CD8-positive, alpha-beta memory T cell (primary cell): ENCODE data around the gene MRO. TPM values are rescaled to one million over a fixed set of nuclear protein-coding genes. Genes with fewer than 3 reads are reported as not detected.

Source experiments
- CTCF ChIA-PET: fragments of 350-600 bp; sonication (Branson Sonifier 250); formaldehyde crosslinking; loops from one replicate; lab custom pipeline; 2021; ENCODE audit warnings: antibody characterized with exemption; lab: Charles Lee
- POLR2A ChIA-PET: fragments of 350-600 bp; sonication (Branson Sonifier 250); formaldehyde crosslinking; loops from one replicate; lab custom pipeline; 2021; ENCODE audit warnings: antibody characterized with exemption; lab: Charles Lee
- DNase-seq, 5 donors: peaks; one replicate each; pipeline versions ENCODE4 v3.0.0 to v3.0.0-alpha.2; 2020 to 2022; ENCODE audit warnings: mixed read lengths in 1 of 5
- H3K27ac ChIP-seq: one replicate; pipeline ENCODE4 v1.7.0; 2013; ENCODE audit warnings: low read depth, mild to moderate bottlenecking, low read length, moderate library complexity
- H3K27me3 ChIP-seq: 2 replicates; pipeline ENCODE4 v1.7.0; 2013; ENCODE audit warnings: low read length, mild to moderate bottlenecking; ENCODE audit not compliant: insufficient read depth, poor library complexity, severe bottlenecking
- H3K36me3 ChIP-seq: 2 replicates; pipeline ENCODE4 v1.7.0; 2013; ENCODE audit warnings: mild to moderate bottlenecking, low read length, moderate library complexity; ENCODE audit not compliant: insufficient read depth
- H3K4me1 ChIP-seq: 2 replicates; pipeline ENCODE4 v1.7.0; 2013; ENCODE audit warnings: mild to moderate bottlenecking, low read length, moderate library complexity; ENCODE audit not compliant: insufficient read depth
- H3K4me3 ChIP-seq: 2 replicates; pipeline ENCODE4 v1.7.0; 2013; ENCODE audit warnings: mild to moderate bottlenecking, low read length
- H3K9me3 ChIP-seq: 2 replicates; pipeline ENCODE4 v1.7.0; 2013; ENCODE audit warnings: mild to moderate bottlenecking, low read length
- H3K27ac Mint-ChIP-seq, 8 donors: one replicate each; pipeline ENCODE4 v1.8.0; 2020 to 2021; ENCODE audit warnings: mixed read lengths in 8 of 8, mild to moderate bottlenecking in 6 of 8, inconsistent platforms in 3 of 8, moderate library complexity in 3 of 8
- H3K27me3 Mint-ChIP-seq, 2 donors: one replicate each; pipeline ENCODE4 v1.8.0; 2020 to 2021; ENCODE audit warnings: mixed read lengths in 2 of 2, mild to moderate bottlenecking in 1 of 2, moderate library complexity in 1 of 2
- H3K36me3 Mint-ChIP-seq, 3 donors: one replicate each; pipeline ENCODE4 v1.8.0; 2020 to 2021; ENCODE audit warnings: mixed read lengths in 3 of 3, inconsistent platforms in 1 of 3, mild to moderate bottlenecking in 1 of 3
- H3K4me1 Mint-ChIP-seq, 3 donors: one replicate each; pipeline ENCODE4 v1.8.0; 2020 to 2021; ENCODE audit warnings: mixed read lengths in 3 of 3, inconsistent platforms in 1 of 3, mild to moderate bottlenecking in 1 of 3
- H3K4me3 Mint-ChIP-seq, 7 donors: one replicate each; pipeline ENCODE4 v1.8.0; 2020 to 2021; ENCODE audit warnings: mixed read lengths in 7 of 7, mild to moderate bottlenecking in 6 of 7, moderate library complexity in 4 of 7, inconsistent platforms in 2 of 7
- H3K9me3 Mint-ChIP-seq, 5 donors: one replicate each; pipeline ENCODE4 v1.8.0; 2020 to 2022; ENCODE audit warnings: mixed read lengths in 5 of 5, mild to moderate bottlenecking in 3 of 5, moderate library complexity in 2 of 5, inconsistent platforms in 1 of 5
- polyA plus RNA-seq: library from polyadenylated mRNA; unstranded; fragments of 300-500 nt; fragmentation: Illumina TruSeq; gene quantifications from one replicate; pipeline ENCODE4 v1.2.3, GENCODE V29; 2021
- total RNA-seq, 2 experiments: library from RNA; stranded (reverse); gene quantifications; one replicate each; pipeline ENCODE4 v1.2.3, GENCODE V29; 2021

MRO gene
- total and polyA plus RNA-seq, 3 experiments from 2014 or later = 0.18 TPM; not detected in 2

- Histone ChIP-seq H3K27me3 (no peaks in the 10 kb centered on the region), H3K36me3 (no peaks in the 10 kb centered on the region), H3K27ac (no peak overlapping the region), H3K9me3 (no peaks in the 10 kb centered on the region), H3K4me3 (no peak overlapping the region), H3K4me1 (no peaks in the 10 kb centered on the region)
- CTCF ChIA-PET = no interaction called here
- H3K27ac Mint-ChIP-seq = no peak overlapping the region
- H3K27me3 Mint-ChIP-seq = no peaks in the 10 kb centered on the region
- DNase-seq = no peak
- no peaks in the 10 kb centered on the region for H3K4me1 Mint-ChIP-seq
- no peak overlapping the region for H3K4me3 Mint-ChIP-seq
- H3K36me3 Mint-ChIP-seq = no peaks in the 10 kb centered on the region
- POLR2A ChIA-PET = no interaction called here
- no peaks in the 10 kb centered on the region for H3K9me3 Mint-ChIP-seq
Observed at GRCh38 chr18:50830544-50830943, 10.7 kb upstream of the MRO start.

- Histone ChIP-seq H3K27ac (no peak overlapping the region), H3K36me3 (no peaks in the 10 kb centered on the region), H3K9me3 (no peaks in the 10 kb centered on the region), H3K4me1 (no peaks in the 10 kb centered on the region), H3K27me3 (no peaks in the 10 kb centered on the region), H3K4me3 (no peak overlapping the region)
- ChIA-PET CTCF (no interaction called here), POLR2A (no interaction called here)
- Mint-ChIP-seq H3K9me3 (no peaks in the 10 kb centered on the region), H3K27ac (no peak overlapping the region), H3K27me3 (no peaks in the 10 kb centered on the region), H3K4me1 (no peaks in the 10 kb centered on the region), H3K36me3 (no peaks in the 10 kb centered on the region), H3K4me3 (no peak overlapping the region)
- DNase-seq = no peak
Observed at GRCh38 chr18:50829644-50830043, 9.8 kb upstream of the MRO start.

- H3K27me3 ChIP-seq = no peaks in the 10 kb centered on the region
- no peak overlapping the region for H3K27ac ChIP-seq
- Mint-ChIP-seq H3K27me3 (no peaks in the 10 kb centered on the region), H3K9me3 (no peaks in the 10 kb centered on the region), H3K36me3 (no peaks in the 10 kb centered on the region), H3K27ac (peak overlapping the region in 1 of 8 donors; percentile 82), H3K4me3 (no peak overlapping the region), H3K4me1 (no peaks in the 10 kb centered on the region)
- peaks cover under 1% of the 10 kb centered on the region for H3K4me1 ChIP-seq
- H3K9me3 ChIP-seq = no peaks in the 10 kb centered on the region
- H3K36me3 ChIP-seq = no peaks in the 10 kb centered on the region
- POLR2A ChIA-PET = no interaction called here
- no peak overlapping the region for H3K4me3 ChIP-seq
- no peak for DNase-seq
- CTCF ChIA-PET = no interaction called here
Observed at GRCh38 chr18:50826027-50826426, 6.2 kb upstream of the MRO start.

- Histone ChIP-seq H3K4me1 (peaks cover 5% of the 10 kb centered on the region), H3K27me3 (no peaks in the 10 kb centered on the region), H3K27ac (no peak overlapping the region), H3K36me3 (no peaks in the 10 kb centered on the region), H3K9me3 (no peaks in the 10 kb centered on the region), H3K4me3 (no peak overlapping the region)
- H3K4me1 Mint-ChIP-seq = no peaks in the 10 kb centered on the region
- DNase-seq = no peak
- ChIA-PET CTCF (no interaction called here), POLR2A (no interaction called here)
- H3K27me3 Mint-ChIP-seq = no peaks in the 10 kb centered on the region
- H3K36me3 Mint-ChIP-seq = no peaks in the 10 kb centered on the region
- no peak overlapping the region for H3K4me3 Mint-ChIP-seq
- no peaks in the 10 kb centered on the region for H3K9me3 Mint-ChIP-seq
- H3K27ac Mint-ChIP-seq = no peak overlapping the region
Observed at GRCh38 chr18:50825621-50826020, 5.8 kb upstream of the MRO start.

GRCh38 chr18:50822756-50823155 is 2.9 kb upstream of the MRO start:
- Mint-ChIP-seq H3K36me3 (no peaks in the 10 kb centered on the region), H3K9me3 (no peaks in the 10 kb centered on the region)
- CTCF ChIA-PET = no interaction called here

GRCh38 chr18:50820901-50821520 is 1.2 kb upstream of the MRO start:
- peaks cover 19% of the 10 kb centered on the region for H3K4me1 ChIP-seq
- H3K9me3 ChIP-seq = no peaks in the 10 kb centered on the region
- Mint-ChIP-seq H3K36me3 (no peaks in the 10 kb centered on the region), H3K4me1 (no peaks in the 10 kb centered on the region), H3K4me3 (no peak overlapping the region), H3K27ac (no peak overlapping the region), H3K9me3 (no peaks in the 10 kb centered on the region), H3K27me3 (peaks cover 0 to 16% of the 10 kb centered on the region in 2 donors)
- no peak for DNase-seq
- H3K27ac ChIP-seq = no peak overlapping the region
- no peaks in the 10 kb centered on the region for H3K36me3 ChIP-seq
- no peaks in the 10 kb centered on the region for H3K27me3 ChIP-seq
- no peak overlapping the region for H3K4me3 ChIP-seq
- ChIA-PET POLR2A (no interaction called here), CTCF (interaction anchor here (0.9 to 2.8 kb wide), 14 partner anchors 36 to 329 kb away, joined by 3 to 10 read pairs (median 4); partner anchors contain the start of genes ELAC1 and ME2)

More at GRCh38 chr18:50822756-50823155, 2.9 kb upstream of the MRO start:
- H3K27ac ChIP-seq = no peak overlapping the region
- H3K4me1 Mint-ChIP-seq = no peaks in the 10 kb centered on the region
- POLR2A ChIA-PET = no interaction called here
- H3K4me3 Mint-ChIP-seq = no peak overlapping the region
- no peak overlapping the region for H3K27ac Mint-ChIP-seq
- no peaks in the 10 kb centered on the region for H3K9me3 ChIP-seq
- DNase-seq = no peak
- H3K36me3 ChIP-seq = no peaks in the 10 kb centered on the region
- H3K27me3 ChIP-seq = no peaks in the 10 kb centered on the region
- H3K4me1 ChIP-seq = peaks cover 19% of the 10 kb centered on the region
- H3K27me3 Mint-ChIP-seq = peaks cover 0 to 8% of the 10 kb centered on the region in 2 donors
- no peak overlapping the region for H3K4me3 ChIP-seq

GRCh38 chr18:50819027-50819727 is 639 bp downstream of the MRO start:
- Mint-ChIP-seq H3K9me3 (no peaks in the 10 kb centered on the region), H3K36me3 (no peaks in the 10 kb centered on the region), H3K27ac (peak overlapping the region in 1 of 8 donors; percentile 11), H3K4me3 (peak overlapping the region in 1 of 7 donors; percentile 51), H3K4me1 (no peaks in the 10 kb centered on the region), H3K27me3 (peaks cover 0 to 24% of the 10 kb centered on the region in 2 donors)
- CTCF ChIA-PET = interaction anchor here (0.8 to 2.8 kb wide), 4 partner anchors 59 to 235 kb away, joined by 3 to 10 read pairs (median 6); partner anchors contain the start of genes ELAC1 and ME2
- no peaks in the 10 kb centered on the region for H3K27me3 ChIP-seq
- DNase-seq = no peak
- H3K4me1 ChIP-seq = peaks cover 19% of the 10 kb centered on the region
- no peaks in the 10 kb centered on the region for H3K36me3 ChIP-seq
- H3K9me3 ChIP-seq = no peaks in the 10 kb centered on the region
- peak overlapping the region; percentile 27 for H3K4me3 ChIP-seq
- no peak overlapping the region for H3K27ac ChIP-seq
- POLR2A ChIA-PET = no interaction called here

DNA sequence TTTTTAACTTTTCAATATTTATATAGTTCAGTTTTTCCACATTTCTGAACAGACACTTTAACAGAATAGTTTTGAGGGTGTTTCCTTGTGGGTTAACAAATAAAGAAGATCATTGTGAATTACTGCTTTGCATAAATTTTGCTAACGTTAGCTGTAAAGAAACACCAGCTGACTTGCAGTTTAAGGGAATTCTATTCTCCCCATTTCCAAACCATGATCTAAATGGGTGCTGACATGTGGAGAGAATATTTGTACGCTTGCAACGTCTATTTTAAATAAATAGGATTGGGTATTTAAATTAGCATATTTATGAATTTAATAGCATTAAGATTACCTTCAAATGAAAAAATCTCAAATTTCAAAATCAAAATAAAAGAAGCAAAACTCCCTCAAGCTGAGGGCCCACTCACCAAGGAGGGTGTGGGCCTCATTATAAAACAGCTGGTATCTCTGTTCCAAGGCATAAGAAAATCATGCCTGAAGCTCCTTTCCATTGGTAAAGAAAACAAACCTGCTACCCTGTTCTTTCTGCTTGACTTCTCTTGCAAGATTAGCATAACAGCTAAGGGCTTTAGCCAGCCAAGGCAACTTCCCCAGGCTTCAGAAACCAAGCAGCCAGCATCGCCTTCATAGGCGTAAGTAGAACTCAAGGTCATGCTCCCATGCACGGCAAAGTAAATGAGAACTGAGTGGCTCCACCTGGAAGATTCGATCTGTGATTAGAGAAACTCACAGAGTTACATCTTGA is 3.2 kb downstream of the MRO start:
- no peaks in the 10 kb centered on the region for H3K27me3 ChIP-seq
- POLR2A ChIA-PET = no interaction called here
- no peak overlapping the region for H3K4me3 ChIP-seq
- no peak overlapping the region for H3K27ac ChIP-seq
- peaks cover 19% of the 10 kb centered on the region for H3K4me1 ChIP-seq
- Mint-ChIP-seq H3K27me3 (peaks cover 3 to 32% of the 10 kb centered on the region in 2 donors), H3K4me1 (no peaks in the 10 kb centered on the region), H3K27ac (no peak overlapping the region), H3K4me3 (no peak overlapping the region), H3K36me3 (no peaks in the 10 kb centered on the region), H3K9me3 (no peaks in the 10 kb centered on the region)
- no peak for DNase-seq
- CTCF ChIA-PET = interaction anchor here (0.6 to 2.0 kb wide), 3 partner anchors 179 to 295 kb away, joined by 3 to 7 read pairs (median 4); no protein-coding TSS in a partner anchor
- no peaks in the 10 kb centered on the region for H3K36me3 ChIP-seq
- H3K9me3 ChIP-seq = no peaks in the 10 kb centered on the region
